ENCODE results near the gene AGPAT2.
A peak's percentile ranks its signal among the peaks of the same experiment; 100 is the strongest.

Gene AGPAT2

DNA sequence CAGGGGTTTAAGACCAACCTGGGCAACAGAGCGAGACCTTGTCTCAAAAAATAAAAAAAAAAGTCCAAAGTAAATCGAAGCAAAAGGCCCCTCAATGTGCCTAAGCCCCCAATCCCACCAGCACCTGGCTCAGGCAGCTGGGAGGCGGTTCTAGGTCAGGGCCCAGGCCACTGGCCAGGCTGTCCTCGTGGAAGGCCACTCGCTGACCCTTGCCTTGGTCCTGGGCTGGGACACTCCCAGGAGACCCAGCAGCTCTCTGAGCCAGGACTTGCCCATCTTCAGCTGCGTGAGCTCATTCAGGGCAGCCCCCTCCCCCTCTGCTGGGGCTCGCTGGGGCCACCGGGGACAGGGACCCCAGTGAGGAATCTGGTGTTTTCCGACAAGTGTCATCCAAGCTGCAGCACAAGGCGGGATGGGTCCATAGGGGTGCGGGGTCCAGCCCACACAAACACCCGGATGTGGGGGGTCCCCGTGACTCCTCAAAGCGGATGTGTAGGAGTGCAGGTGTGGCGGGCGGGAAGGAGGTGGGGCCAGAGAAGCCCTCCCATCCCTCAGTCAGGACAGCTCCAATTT lies 4.0 kb downstream of the AGPAT2 start:
- no peak for TF ChIP-seq CTCF (IDR thresholded peaks at IDR 0.05; ENCODE audit: control insufficient read depth, extremely low read depth, insufficient read depth)
- no peak for DNase-seq (ENCODE audit: low read depth)
- no peak overlapping the region for H3K4me3 ChIP-seq (ENCODE audit: low read depth, low read length)

- no peak for DNase-seq (ENCODE audit: low read depth)
- TF ChIP-seq CTCF (IDR thresholded peaks at IDR 0.05; ENCODE audit: control insufficient read depth, extremely low read depth, insufficient read depth) = no peak
- H3K4me3 ChIP-seq (ENCODE audit: low read depth, low read length) = no peak overlapping the region
These were observed 4.5 kb downstream of the AGPAT2 start for GRCh38 chr9:136682710-136683109.

DNA sequence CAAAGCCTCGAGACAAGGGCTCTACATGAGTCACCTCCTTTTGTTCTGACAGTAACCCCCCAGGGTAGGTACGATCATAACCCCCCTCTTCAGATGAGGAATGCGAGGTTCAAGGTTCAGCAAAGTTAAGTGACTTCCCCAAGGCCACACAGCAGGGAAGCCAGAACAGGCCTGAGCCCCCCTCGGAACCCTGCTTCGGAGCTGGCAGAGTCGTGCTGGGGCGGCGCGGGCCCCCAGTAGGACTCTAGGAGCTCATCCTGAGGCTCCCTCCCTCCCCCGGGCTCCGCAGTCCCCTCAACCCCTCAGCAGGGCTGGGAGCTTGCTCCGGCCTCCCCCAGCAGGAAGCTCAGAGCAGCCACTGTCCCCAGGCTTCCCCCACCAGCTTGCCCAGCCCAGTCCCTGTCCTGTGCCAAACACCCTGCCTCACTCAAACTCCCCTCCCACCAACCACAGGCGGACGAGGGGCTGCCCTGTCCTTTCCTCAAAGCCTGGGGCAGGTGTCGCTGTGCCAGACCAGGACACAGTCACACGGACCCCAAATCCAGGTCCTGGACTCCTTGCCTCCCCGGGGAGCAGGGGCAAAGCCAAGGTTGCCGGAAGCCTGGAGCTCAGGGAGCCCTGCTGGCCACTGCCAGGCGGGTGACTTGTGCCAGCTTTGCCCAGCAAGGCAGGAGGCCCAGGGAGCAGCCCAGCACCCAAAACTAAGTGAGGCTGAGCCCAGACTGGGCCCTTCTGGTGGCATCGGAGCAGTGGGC lies 5.1 kb downstream of the AGPAT2 start:
- DNase-seq (ENCODE audit: low read depth) = no peak
- no peak overlapping the region for H3K4me3 ChIP-seq (ENCODE audit: low read depth, low read length)
- no peak for TF ChIP-seq CTCF (IDR thresholded peaks at IDR 0.05; ENCODE audit: control insufficient read depth, extremely low read depth, insufficient read depth)

DNA sequence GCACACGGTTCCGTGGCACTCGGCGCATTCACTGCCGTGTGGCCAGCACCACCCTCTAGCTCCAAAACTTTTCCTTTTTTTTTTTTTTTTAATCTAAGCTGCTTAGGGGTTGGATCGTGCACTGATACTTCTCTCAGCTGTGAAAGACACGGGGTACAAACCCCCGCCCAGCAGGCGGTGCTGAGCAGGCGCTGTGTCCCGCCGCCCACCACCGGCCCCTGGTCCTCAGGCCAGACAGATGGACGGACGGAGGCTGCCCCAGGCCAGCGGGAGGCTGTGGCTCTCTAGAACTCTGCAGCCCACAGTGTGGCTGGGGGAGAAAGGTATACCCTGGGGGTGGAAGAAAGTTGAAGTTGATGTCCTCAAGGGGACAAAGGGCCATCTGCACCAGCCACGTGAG lies 6.2 kb downstream of the AGPAT2 start:
- no peak overlapping the region for H3K4me3 ChIP-seq (ENCODE audit: low read depth, low read length)
- TF ChIP-seq CTCF (IDR thresholded peaks at IDR 0.05; ENCODE audit: control insufficient read depth, extremely low read depth, insufficient read depth) = no peak
- no peak for DNase-seq (ENCODE audit: low read depth)

- peak overlapping the region; percentile 26; the same call in 1 of the 2 replicates for H3K4me3 ChIP-seq (ENCODE audit: low read depth, low read length)
- peak; percentile 95 for DNase-seq (ENCODE audit: low read depth)
- no peak for TF ChIP-seq CTCF (IDR thresholded peaks at IDR 0.05; ENCODE audit: control insufficient read depth, extremely low read depth, insufficient read depth)
These were observed 7.8 kb downstream of the AGPAT2 start for GRCh38 chr9:136679431-136679941.

DNA sequence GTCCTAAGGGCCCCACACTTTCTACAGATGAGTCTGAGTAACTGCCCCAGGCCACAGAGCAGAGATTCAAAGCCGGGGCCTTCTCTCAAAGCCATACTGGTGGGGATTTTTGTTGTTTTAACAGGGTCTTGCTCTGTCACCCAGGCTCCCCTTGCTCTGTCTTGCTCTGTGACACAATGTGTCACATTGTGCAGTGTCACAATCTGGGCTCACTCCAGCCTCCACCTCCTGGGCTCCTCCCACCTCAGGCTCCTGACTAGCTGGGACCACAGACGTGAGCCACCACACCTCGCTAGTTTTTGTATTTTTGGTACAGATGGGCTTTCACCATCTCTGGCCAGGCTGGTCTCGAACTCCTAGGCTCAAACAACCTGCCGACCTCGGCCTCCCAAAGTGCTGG lies 8.6 kb downstream of the AGPAT2 start:
- no peak overlapping the region for H3K4me3 ChIP-seq (ENCODE audit: low read depth, low read length)
- no peak for DNase-seq (ENCODE audit: low read depth)
- no peak for TF ChIP-seq CTCF (IDR thresholded peaks at IDR 0.05; ENCODE audit: control insufficient read depth, extremely low read depth, insufficient read depth)
